MCF 10A (cell line): Measurements from ENCODE around the gene DIPK1A. TPM values are rescaled to one million over a fixed set of nuclear protein-coding genes. Genes with fewer than 3 reads are reported as not detected.
A peak's percentile ranks its signal among the peaks of the same experiment; 100 is the strongest.

ENCODE experiments used
- BruUV-seq: library from RNA; stranded (reverse); fragments of 400-500 nt; replicated peaks from 2 replicates; lab custom pipeline; 2021; lab: Mats Ljungman, UMichigan
- CTCF ChIA-PET: fragments of 300-600 bp; sonication (Branson Sonifier 250); formaldehyde crosslinking; extraction: SDS; loops from one replicate; lab custom pipeline; 2021; ENCODE audit warnings: antibody characterized with exemption, inconsistent platforms; lab: Yijun Ruan, JAX
- POLR2A ChIA-PET: fragments of 300-600, 350-650 bp; sonication (Branson Sonifier 250); formaldehyde crosslinking; extraction: SDS; loops from one replicate; lab custom pipeline; 2020; ENCODE audit warnings: antibody characterized with exemption, inconsistent platforms; lab: Yijun Ruan, JAX
- DNase-seq: peaks from one replicate; pipeline ENCODE4 v3.0.0-alpha.2; 2018; ENCODE audit not compliant: unreplicated experiment
- H3K27ac Mint-ChIP-seq: one replicate; pipeline ENCODE4 v1.8.0; 2022; ENCODE audit warnings: mild to moderate bottlenecking, low read depth, mixed read lengths; ENCODE audit not compliant: unreplicated experiment
- H3K27me3 Mint-ChIP-seq: one replicate; pipeline ENCODE4 v1.8.0; 2022; ENCODE audit warnings: mixed read lengths; ENCODE audit not compliant: insufficient read depth, unreplicated experiment
- H3K36me3 Mint-ChIP-seq: one replicate; pipeline ENCODE4 v1.8.0; 2022; ENCODE audit warnings: mild to moderate bottlenecking, moderate library complexity, mixed read lengths; ENCODE audit not compliant: insufficient read depth, unreplicated experiment
- H3K4me1 Mint-ChIP-seq: one replicate; pipeline ENCODE4 v1.8.0; 2022; ENCODE audit warnings: mixed read lengths; ENCODE audit not compliant: insufficient read depth, unreplicated experiment
- H3K4me3 Mint-ChIP-seq: one replicate; pipeline ENCODE4 v1.8.0; 2022; ENCODE audit warnings: mild to moderate bottlenecking, moderate library complexity, mixed read lengths; ENCODE audit not compliant: unreplicated experiment
- H3K9me3 Mint-ChIP-seq: one replicate; pipeline ENCODE4 v1.8.0; 2022; ENCODE audit warnings: mixed read lengths; ENCODE audit not compliant: unreplicated experiment
- intact Hi-C: fragments of 100-400 bp; cut with micrococcal nuclease; formaldehyde crosslinking; loops from 2 replicates; pipeline ENCODE4 v1.14.1; 2022
- total RNA-seq: library from RNA; stranded (reverse); gene quantifications from 2 replicates; pipeline ENCODE4 v1.2.3, GENCODE V29; 2022
- TF ChIP-seq, protein P1 (sequence below): fragments of 200-600 bp; IDR thresholded peaks from one replicate; pipeline ENCODE4 v1.8.0; 2022; ENCODE audit warnings: antibody characterized with exemption, mild to moderate bottlenecking; ENCODE audit not compliant: unreplicated experiment

DIPK1A gene
- total RNA-seq, 1 experiment from 2014 or later: 3.8 TPM

DNA sequence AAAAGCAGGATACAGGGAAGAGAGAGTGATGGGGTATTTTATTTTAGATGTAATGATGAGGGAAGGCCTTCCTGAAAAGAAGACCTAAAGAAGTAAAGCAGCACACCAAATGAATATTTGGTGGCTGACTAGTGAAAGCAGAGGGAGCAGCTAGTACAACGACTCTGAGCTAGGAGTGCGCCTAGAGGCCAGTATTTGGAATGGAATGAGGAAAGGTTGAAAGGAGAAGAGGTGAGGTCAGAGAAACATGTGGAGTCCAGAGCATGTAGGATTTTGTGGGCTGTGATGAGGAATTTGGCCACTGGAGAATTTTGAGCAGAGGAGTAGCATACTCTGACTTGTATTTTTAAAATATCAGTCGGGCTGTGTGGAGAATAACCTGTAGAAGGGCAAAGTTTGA, 141.2 kb downstream of the DIPK1A start:
- DNase-seq: no peak
- intact Hi-C loops: no loop called here
- Mint-ChIP-seq H3K27ac (no peak overlapping the region), H3K9me3 (no peaks in the 10 kb centered on the region), H3K36me3 (no peaks in the 10 kb centered on the region), H3K4me1 (peaks cover 4% of the 10 kb centered on the region), H3K27me3 (no peaks in the 10 kb centered on the region), H3K4me3 (no peak overlapping the region)
- POLR2A ChIA-PET: interaction anchor here (0.9 to 4.3 kb wide), 3 partner anchors 11 to 71 kb away, joined by 3 to 28 read pairs (median 3); partner anchors contain the start of genes EVI5 and RPL5
- no TSS peak for BruUV-seq
- TF ChIP-seq, protein P1, sequence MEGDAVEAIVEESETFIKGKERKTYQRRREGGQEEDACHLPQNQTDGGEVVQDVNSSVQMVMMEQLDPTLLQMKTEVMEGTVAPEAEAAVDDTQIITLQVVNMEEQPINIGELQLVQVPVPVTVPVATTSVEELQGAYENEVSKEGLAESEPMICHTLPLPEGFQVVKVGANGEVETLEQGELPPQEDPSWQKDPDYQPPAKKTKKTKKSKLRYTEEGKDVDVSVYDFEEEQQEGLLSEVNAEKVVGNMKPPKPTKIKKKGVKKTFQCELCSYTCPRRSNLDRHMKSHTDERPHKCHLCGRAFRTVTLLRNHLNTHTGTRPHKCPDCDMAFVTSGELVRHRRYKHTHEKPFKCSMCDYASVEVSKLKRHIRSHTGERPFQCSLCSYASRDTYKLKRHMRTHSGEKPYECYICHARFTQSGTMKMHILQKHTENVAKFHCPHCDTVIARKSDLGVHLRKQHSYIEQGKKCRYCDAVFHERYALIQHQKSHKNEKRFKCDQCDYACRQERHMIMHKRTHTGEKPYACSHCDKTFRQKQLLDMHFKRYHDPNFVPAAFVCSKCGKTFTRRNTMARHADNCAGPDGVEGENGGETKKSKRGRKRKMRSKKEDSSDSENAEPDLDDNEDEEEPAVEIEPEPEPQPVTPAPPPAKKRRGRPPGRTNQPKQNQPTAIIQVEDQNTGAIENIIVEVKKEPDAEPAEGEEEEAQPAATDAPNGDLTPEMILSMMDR: no peak
- CTCF ChIA-PET: interaction anchor here (0.5 to 6.2 kb wide), 6 partner anchors 9 to 510 kb away, joined by 3 to 61 read pairs (median 4); partner anchors contain the start of gene RPL5

DNA sequence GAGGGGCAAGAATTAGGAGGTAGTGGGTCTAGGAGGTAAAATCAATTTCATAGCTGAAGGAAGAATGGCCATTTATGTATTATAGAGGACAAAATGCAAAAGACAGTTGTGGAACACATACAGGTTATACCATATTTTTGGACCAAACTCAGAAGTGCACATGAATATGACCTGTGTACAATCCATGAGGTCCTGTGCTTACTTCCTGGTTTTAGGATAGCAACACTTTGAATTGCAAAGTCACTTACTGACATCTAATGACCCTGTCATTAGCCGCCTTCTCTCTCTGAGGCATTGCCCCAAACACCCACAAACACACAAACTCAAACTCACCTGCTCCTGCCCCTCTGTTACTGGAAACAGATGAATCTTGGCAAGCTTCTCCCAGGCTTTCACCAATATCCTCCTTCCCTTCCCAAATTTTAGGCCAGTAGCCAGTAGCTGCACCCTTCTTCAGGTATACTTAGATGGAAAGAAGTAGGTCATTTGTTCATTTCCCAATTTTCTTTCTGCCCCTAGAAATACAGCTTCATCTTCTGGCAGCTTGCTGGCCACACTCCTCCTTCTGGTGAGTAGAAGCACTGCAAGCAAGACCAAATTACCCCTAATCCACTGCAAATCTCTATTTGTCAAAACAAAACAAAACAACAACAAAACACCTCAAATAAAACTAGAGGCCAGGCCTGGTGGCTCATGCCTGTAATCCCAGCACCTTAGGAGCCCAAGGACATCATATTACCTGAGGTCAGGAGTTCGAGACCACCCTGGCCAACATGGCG, 143.1 kb downstream of the DIPK1A start:
- no TSS peak for BruUV-seq
- Mint-ChIP-seq H3K27ac (no peak overlapping the region), H3K27me3 (no peaks in the 10 kb centered on the region), H3K36me3 (no peaks in the 10 kb centered on the region), H3K4me3 (no peak overlapping the region), H3K9me3 (no peaks in the 10 kb centered on the region), H3K4me1 (peaks cover 4% of the 10 kb centered on the region)
- POLR2A ChIA-PET: interaction anchor here (1.4 to 4.3 kb wide), 2 partner anchors 13 to 21 kb away, joined by 3 to 28 read pairs; partner anchors contain the start of gene RPL5
- TF ChIP-seq, protein P1: peak; percentile 71
- CTCF ChIA-PET: interaction anchor here (0.6 to 6.2 kb wide), 17 partner anchors 10 to 821 kb away, joined by 3 to 61 read pairs (median 3); partner anchors contain the start of gene RPL5
- DNase-seq: peak; percentile 39
- intact Hi-C loops: loop anchor here (1.0 to 2.0 kb wide), 2 partner anchors 33 to 69 kb away; partner anchors contain the start of gene EVI5

DNA sequence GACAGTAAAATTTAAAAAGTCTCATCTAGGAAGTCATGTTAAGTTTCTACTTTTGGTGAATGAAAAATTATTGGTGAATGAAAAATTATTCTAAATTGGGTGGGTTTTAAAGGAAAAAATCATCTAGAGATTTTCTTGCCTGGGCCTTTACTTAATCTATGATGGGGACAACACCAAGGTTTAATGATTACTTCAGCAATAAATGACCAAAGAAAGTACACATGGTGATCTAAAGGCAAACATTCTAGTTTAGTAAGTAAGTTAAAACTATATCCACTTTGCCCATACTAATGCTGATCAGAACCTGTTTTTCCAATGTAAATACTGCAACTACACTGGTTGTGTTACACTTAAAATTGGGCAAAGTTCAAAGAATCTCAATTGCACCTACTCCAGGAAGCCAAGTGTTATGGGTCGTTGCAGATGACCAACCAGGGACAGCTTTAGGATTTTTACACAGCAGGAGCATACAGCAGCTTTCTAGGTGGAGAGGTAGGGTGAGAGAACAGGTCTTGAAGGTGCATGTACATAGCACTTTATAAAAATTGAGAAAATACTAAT, 144.0 kb downstream of the DIPK1A start:
- intact Hi-C loops: no loop called here
- no peak overlapping the region for H3K27ac Mint-ChIP-seq
- no peaks in the 10 kb centered on the region for H3K36me3 Mint-ChIP-seq
- CTCF ChIA-PET: interaction anchor here (0.6 to 6.2 kb wide), 5 partner anchors 11 to 74 kb away, joined by 3 to 61 read pairs (median 5); no protein-coding TSS in a partner anchor
- no peaks in the 10 kb centered on the region for H3K27me3 Mint-ChIP-seq
- DNase-seq: no peak
- POLR2A ChIA-PET: interaction anchor here (0.6 to 4.3 kb wide), 3 partner anchors 14 to 1107 kb away, joined by 3 to 28 read pairs (median 5); partner anchors contain the start of gene RPL5
- TF ChIP-seq, protein P1: no peak
- H3K4me3 Mint-ChIP-seq: no peak overlapping the region
- peaks cover 4% of the 10 kb centered on the region for H3K4me1 Mint-ChIP-seq
- no TSS peak for BruUV-seq
- H3K9me3 Mint-ChIP-seq: no peaks in the 10 kb centered on the region

DNA sequence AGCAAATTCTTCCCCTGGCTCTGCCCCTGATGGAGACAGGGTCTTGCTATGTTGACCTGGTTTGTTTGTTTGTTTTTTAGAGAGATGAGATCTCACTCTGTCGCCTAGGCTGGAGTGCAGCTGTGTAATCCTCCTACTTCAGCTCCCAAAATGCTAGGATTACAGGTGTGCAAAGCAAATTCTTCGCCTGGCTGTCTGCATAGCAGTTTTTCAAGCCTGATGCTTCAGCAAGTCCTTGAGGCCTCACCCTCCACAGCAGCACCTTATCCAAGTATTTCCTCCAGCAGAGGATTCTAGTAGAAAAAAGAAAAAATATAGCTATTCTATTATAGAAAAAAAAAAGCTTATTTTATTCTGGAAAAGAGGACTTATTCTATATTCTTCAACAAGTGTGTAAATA, 144.5 kb downstream of the DIPK1A start:
- Mint-ChIP-seq H3K4me1 (peaks cover 4% of the 10 kb centered on the region), H3K27ac (no peak overlapping the region), H3K9me3 (no peaks in the 10 kb centered on the region), H3K4me3 (no peak overlapping the region), H3K27me3 (no peaks in the 10 kb centered on the region), H3K36me3 (no peaks in the 10 kb centered on the region)
- POLR2A ChIA-PET: interaction anchor here (0.6 kb wide), 1 partner anchor 1107 kb away, joined by 5 read pairs; no protein-coding TSS in a partner anchor
- CTCF ChIA-PET: interaction anchor here (0.5 to 6.2 kb wide), 6 partner anchors 12 to 503 kb away, joined by 3 to 61 read pairs (median 3); no protein-coding TSS in a partner anchor
- no peak for DNase-seq
- no TSS peak for BruUV-seq
- TF ChIP-seq, protein P1: no peak
- intact Hi-C loops: no loop called here
